Right cardiac atrium (tissue), 5 donors: ENCODE data around the gene PICK1. TPM values are rescaled to one million over a fixed set of nuclear protein-coding genes. Genes with fewer than 3 reads are reported as not detected.

Source experiments
- ATAC-seq, 2 donors: fragments of 200-7000 bp; cut with Tn5 transposase; one replicate each; pipeline versions ENCODE4 v1.8.0 to v1.9.1; 2020; ENCODE audit warnings: moderate library complexity in 2 of 2, mild to moderate bottlenecking in 1 of 2
- DNase-seq, 3 donors: peaks; one replicate each; pipeline ENCODE4 v3.0.0-alpha.2; 2020
- H3K27ac ChIP-seq: one replicate; pipeline ENCODE4 v1.5.1; 2013; ENCODE audit warnings: mild to moderate bottlenecking, low read length, control low read depth, moderate library complexity
- H3K27me3 ChIP-seq: one replicate; pipeline ENCODE4 v1.6.1; 2013; ENCODE audit not compliant: control insufficient read depth, insufficient read depth
- H3K4me1 ChIP-seq: one replicate; pipeline ENCODE4 v1.6.1; 2013; ENCODE audit warnings: low read length; ENCODE audit not compliant: control insufficient read depth, insufficient read depth
- H3K4me3 ChIP-seq: one replicate; pipeline ENCODE4 v1.5.1; 2013; ENCODE audit warnings: low read length, control low read depth
- H3K9me3 ChIP-seq: one replicate; pipeline ENCODE4 v1.6.1; 2013; ENCODE audit warnings: low read length; ENCODE audit not compliant: control insufficient read depth
- WGBS: extraction: QIAGEN DNeasy Blood & Tissue Kit; methylation state at CpG from one replicate; pipeline ENCODE4 v1.1.7; 2013; 5-methylcytosine and 5-hydroxymethylcytosine counted together
- intact Hi-C, 4 donors: fragments of 100-400 bp; cut with DNase I; formaldehyde crosslinking; loops; one replicate each; pipeline versions ENCODE4 v1.11.0 to v1.14.0; 2022 to 2023
- polyA plus RNA-seq: library from polyadenylated mRNA; stranded (reverse); fragments of 200-250 nt; gene quantifications from one replicate; pipeline ENCODE4 v1.2.3, GENCODE V29; 2013
- total RNA-seq, 4 donors: library from RNA; stranded (reverse); fragmentation: NEBNext Ultra II Directional; extraction: Animal tissue kit (Norgen Biotek cat#: 25700); gene quantifications; one replicate each; pipeline ENCODE4 v1.2.1, GENCODE V29; 2021
- donor health status: healthy with polysubstance abuse.
- donor health status: DM: no; HTN: yes; CAD: no.
- donor health status: DM: no; HTN: no; CAD: no.
- donor health status: DM: no; HTN: yes; CAD: no; lungs with severe emphysema.
- donor health status: DM: yes; HTN: yes; CAD: no.

PICK1 gene
- total and polyA plus RNA-seq, 5 donors, result 23.8 to 31.3 (median 25.5) TPM

DNA sequence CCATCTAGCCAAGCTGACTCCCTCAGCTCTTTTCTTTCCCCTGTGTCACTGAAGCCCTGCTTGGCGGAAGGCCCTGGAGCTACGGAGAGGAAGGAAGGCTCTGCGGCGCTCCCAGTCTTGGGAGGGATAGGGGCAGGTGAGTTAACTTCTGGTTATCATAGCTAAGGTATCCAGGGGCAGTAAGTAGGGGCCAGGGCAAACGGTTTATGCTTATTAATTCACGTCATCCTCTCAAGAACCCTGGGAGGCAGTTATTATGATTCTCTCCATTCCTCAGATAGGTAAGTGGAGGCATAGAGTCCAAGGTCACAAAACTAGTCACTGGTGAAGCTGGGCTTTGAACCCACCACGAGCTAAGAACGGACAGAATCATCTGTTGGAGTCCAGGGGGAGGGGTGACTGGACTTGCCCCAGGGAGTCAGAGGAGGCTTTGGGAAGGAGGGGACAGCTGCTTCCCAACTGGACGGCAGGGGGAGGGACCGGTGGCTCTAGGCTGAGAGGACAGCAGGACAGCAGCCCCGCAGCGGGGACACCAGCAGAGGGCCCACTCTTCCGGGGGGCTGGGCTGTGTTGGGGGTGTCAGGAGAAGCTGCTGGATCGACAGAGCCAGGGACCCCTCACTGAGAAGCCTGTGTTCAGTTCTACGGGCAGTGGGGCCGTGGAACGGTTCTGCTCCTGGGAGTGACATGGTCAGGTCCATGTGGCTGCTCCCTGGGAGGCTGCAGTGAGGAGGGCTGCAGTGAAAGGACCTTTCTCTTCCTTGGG, 49.8 kb downstream of the PICK1 start:
- 64% methylated on average over 17 of the region's 17 CpGs for WGBS

GRCh38 chr22:38107692-38108515, 50.7 kb downstream of the PICK1 start:
- no peak overlapping the region for H3K27ac ChIP-seq
- H3K27me3 ChIP-seq, result no peaks in the 10 kb centered on the region
- 65% methylated on average over 17 of the region's 17 CpGs for WGBS
- H3K9me3 ChIP-seq, result no peaks in the 10 kb centered on the region
- ATAC-seq (peak; percentile 34 to 73), DNase-seq (peak in 2 of 3 donors; percentile 59 to 85)
- intact Hi-C loops, result no loop called here
- H3K4me3 ChIP-seq, result no peak overlapping the region
- no peaks in the 10 kb centered on the region for H3K4me1 ChIP-seq

More for the DNA sequence above, 49.8 kb downstream of the PICK1 start:
- Histone ChIP-seq H3K4me1 (no peaks in the 10 kb centered on the region), H3K27me3 (no peaks in the 10 kb centered on the region), H3K4me3 (no peak overlapping the region), H3K27ac (no peak overlapping the region), H3K9me3 (no peaks in the 10 kb centered on the region)
- peak in 1 of 3 donors; percentile 44 for DNase-seq
- intact Hi-C loops, result no loop called here
- no peak for ATAC-seq

DNA sequence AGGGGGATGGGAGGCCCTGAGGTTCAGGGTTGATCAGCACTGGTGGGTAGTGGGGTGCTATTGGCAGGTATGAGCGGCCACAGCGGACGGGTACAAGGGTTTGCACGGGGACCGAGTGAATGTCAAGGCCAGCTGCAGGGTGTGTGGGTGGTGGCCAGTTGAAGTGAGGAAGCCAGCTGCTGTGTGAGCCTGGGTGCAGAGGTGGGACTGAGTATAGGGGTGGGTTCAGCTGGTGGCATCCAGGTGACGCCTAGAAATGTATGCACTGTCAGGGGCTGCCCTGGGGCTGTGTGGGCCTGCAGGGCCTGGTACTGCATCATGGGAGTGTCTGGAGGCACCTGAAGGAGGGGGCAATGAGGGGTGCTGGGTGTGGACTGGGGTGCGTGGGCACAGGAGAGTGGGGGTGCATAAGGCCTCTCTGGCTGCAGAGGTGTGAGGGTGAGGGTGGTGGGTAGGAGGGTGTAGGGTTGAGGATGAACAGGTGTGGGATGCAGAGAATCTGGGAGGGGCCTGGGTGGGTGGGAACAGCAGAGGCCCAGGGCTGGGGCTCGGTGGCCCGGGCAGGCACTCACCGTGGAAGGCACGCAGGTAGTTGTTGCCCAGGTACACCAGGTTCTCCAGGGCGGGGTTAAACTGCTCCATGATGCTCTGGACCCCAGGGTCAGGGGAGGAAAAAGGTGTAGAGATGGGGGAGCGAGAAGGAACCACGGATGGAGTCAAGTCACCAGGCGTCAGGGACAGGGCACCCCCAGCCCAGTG, 51.5 kb downstream of the PICK1 start:
- Histone ChIP-seq H3K4me3 (no peak overlapping the region), H3K27ac (no peak overlapping the region), H3K4me1 (no peaks in the 10 kb centered on the region), H3K27me3 (no peaks in the 10 kb centered on the region), H3K9me3 (no peaks in the 10 kb centered on the region)
- DNase-seq (no peak), ATAC-seq (peak in 1 of 2 donors; percentile 3)
- intact Hi-C loops, result no loop called here
- WGBS, result 91% methylated on average over 15 of the region's 15 CpGs

DNA sequence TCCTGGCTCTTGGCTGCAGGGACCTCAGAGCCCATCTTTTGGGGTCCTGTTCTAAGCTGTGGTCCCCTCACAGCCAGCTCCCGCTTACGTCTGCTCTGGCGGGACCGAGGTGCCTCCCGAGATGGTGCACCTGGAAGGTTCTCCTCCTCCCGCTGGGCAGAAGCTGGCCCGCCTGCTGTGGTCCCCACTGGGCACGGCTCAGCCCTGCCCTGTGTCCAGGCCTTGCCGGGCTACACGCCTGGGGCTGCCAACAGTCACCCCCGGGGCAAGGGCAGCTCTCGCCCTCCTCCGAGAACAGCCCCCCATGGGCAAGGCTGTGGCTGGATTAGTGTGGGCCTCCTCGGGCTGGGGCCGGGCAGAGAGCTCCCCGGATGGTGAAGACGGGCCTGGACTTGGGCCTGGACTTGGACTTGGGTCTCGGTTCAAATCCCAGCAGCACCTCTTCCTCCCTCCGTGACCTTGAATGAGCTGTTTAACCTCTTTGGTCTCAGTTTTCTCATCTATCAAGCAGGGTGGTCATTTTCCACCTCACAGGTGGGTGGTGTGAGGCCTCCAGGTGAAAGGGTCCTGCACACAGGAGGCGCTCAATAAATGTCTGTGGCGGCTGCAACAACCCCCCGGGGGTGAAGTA, 52.3 kb downstream of the PICK1 start:
- intact Hi-C loops, result loop anchor here in 2 of 4 donors (5.0 to 10.0 kb wide), 4 partner anchors 57 to 245 kb away; partner anchors contain the start of gene MAFF (in 1 of the 2)
- Histone ChIP-seq H3K4me1 (no peaks in the 10 kb centered on the region), H3K9me3 (no peaks in the 10 kb centered on the region), H3K27ac (no peak overlapping the region), H3K4me3 (no peak overlapping the region), H3K27me3 (no peaks in the 10 kb centered on the region)
- ATAC-seq, result no peak
- DNase-seq, result no peak
- 87% methylated on average over 22 of the region's 22 CpGs for WGBS

GRCh38 chr22:38110008-38110862, 53.0 kb downstream of the PICK1 start, which contains the start of gene BAIAP2L2:
Gene BAIAP2L2 (minus strand): TSS chr22:38110684. CDS start chr22:38110525, 159 bp downstream.
- WGBS, result 89% methylated on average over 19 of the region's 19 CpGs
- no peak for DNase-seq
- intact Hi-C loops, result loop anchor here in 2 of 4 donors (5.0 to 10.0 kb wide), 4 partner anchors 58 to 245 kb away; partner anchors contain the start of gene MAFF (in 1 of the 2)
- ATAC-seq, result no peak
- Histone ChIP-seq H3K27me3 (no peaks in the 10 kb centered on the region), H3K9me3 (no peaks in the 10 kb centered on the region), H3K4me1 (no peaks in the 10 kb centered on the region), H3K4me3 (no peak within 1 kb of the TSS), H3K27ac (no peak within 1 kb of the TSS)

- Histone ChIP-seq H3K4me3 (no peak overlapping the region), H3K27me3 (no peaks in the 10 kb centered on the region), H3K9me3 (no peaks in the 10 kb centered on the region), H3K4me1 (no peaks in the 10 kb centered on the region), H3K27ac (no peak overlapping the region)
- intact Hi-C loops, result loop anchor here in 2 of 4 donors (5.0 to 10.0 kb wide), 4 partner anchors 59 to 244 kb away; partner anchors contain the start of gene MAFF (in 1 of the 2)
- ATAC-seq (peak in 1 of 2 donors; percentile 2), DNase-seq (peak in 2 of 3 donors; percentile 53 to 78)
- WGBS, result 82% methylated on average over 30 of the region's 30 CpGs
Measured at GRCh38 chr22:38110863-38111852, 54.0 kb downstream of the PICK1 start.

GRCh38 chr22:38111925-38112355, 54.7 kb downstream of the PICK1 start:
- Histone ChIP-seq H3K4me1 (no peaks in the 10 kb centered on the region), H3K27ac (no peak overlapping the region), H3K9me3 (no peaks in the 10 kb centered on the region), H3K4me3 (no peak overlapping the region), H3K27me3 (no peaks in the 10 kb centered on the region)
- WGBS, result 81% methylated on average over 11 of the region's 11 CpGs
- intact Hi-C loops, result loop anchor here in 2 of 4 donors (5.0 to 10.0 kb wide), 4 partner anchors 60 to 243 kb away; partner anchors contain the start of gene MAFF (in 1 of the 2)
- ATAC-seq (no peak), DNase-seq (peak in 1 of 3 donors; percentile 49)

DNA sequence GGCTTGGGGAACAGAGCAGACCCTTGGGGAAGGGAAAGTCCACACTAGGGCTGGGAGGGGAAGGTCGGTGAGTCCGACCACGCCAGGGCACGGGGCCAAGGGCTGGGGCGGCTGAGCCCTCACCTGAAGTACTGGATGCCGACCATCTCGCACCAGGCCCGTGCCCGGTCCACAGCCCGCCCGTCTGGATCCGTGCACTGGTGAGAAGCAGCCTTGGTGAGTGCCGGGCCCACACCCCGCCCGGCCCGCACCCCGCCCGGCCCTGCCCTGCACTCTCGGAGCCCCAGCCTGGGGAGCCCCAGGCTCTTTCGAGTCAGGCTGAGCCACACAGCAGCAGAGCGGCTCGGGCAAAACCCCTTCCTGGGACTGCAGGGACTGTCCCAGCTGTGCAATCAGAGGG, 55.2 kb downstream of the PICK1 start:
- H3K4me1 ChIP-seq, result no peaks in the 10 kb centered on the region
- WGBS, result 95% methylated on average over 22 of the region's 22 CpGs
- H3K27ac ChIP-seq, result no peak overlapping the region
- ATAC-seq (no peak), DNase-seq (peak in 1 of 3 donors; percentile 62)
- no peaks in the 10 kb centered on the region for H3K27me3 ChIP-seq
- no peak overlapping the region for H3K4me3 ChIP-seq
- intact Hi-C loops, result loop anchor here in 2 of 4 donors (5.0 to 10.0 kb wide), 4 partner anchors 60 to 242 kb away; partner anchors contain the start of gene MAFF (in 1 of the 2)
- no peaks in the 10 kb centered on the region for H3K9me3 ChIP-seq
